Adrenal gland (tissue), 12 donors: ENCODE data around the gene SLC18B1. TPM values are rescaled to one million over a fixed set of nuclear protein-coding genes. Genes with fewer than 3 reads are reported as not detected.

Experiments
- DNase-seq, 7 donors: peaks; one replicate each; pipeline ENCODE4 v3.0.0-alpha.2; 2019 to 2020
- H3K27ac ChIP-seq, 5 donors: fragments of 200-600 bp; sonication (generic) in 4 of 5; 1 replicate in 3 of 5; 2 replicates in 2 of 5; pipeline versions ENCODE4 v1.5.1 to v1.8.0; 2016 to 2020; ENCODE audit warnings: mild to moderate bottlenecking in 1 of 5
- H3K27me3 ChIP-seq: fragments of 200-600 bp; 2 replicates; pipeline ENCODE4 v1.8.0; 2021
- H3K36me3 ChIP-seq, 2 donors: fragments of 200-600 bp; replicated peaks in 1 of 2; 1 replicate in 1 of 2; 2 replicates in 1 of 2; pipeline versions ENCODE4 v1.5.1 to v1.8.0; 2018 to 2022
- H3K4me1 ChIP-seq, 2 donors: fragments of 200-600 bp; replicated peaks in 1 of 2; 1 replicate in 1 of 2; 2 replicates in 1 of 2; pipeline versions ENCODE4 v1.5.1 to v1.8.0; 2018 to 2021
- H3K4me3 ChIP-seq, 4 donors: fragments of 200-600 bp; sonication (generic) in 3 of 4; one replicate each; pipeline ENCODE4 v1.5.1; 2016 to 2018
- H3K9me3 ChIP-seq, 3 donors: fragments of 200-600 bp; sonication (generic) in 1 of 3; replicated peaks in 1 of 3; 1 replicate in 2 of 3; 2 replicates in 1 of 3; pipeline versions ENCODE4 v1.5.1 to v1.8.0; 2016 to 2021
- CTCF ChIP-seq, 6 experiments: fragments of 450-650 bp in 4 of 6; fragments of 200-600 bp in 2 of 6; sonication (generic) in 1 of 6; IDR thresholded peaks; 1 replicate in 5 of 6; 2 replicates in 1 of 6; pipeline versions ENCODE4 v1.5.1 to v1.8.0; 2016 to 2021; ENCODE audit warnings: antibody characterized with exemption in 6 of 6, mild to moderate bottlenecking in 2 of 6, moderate library complexity in 1 of 6
- POLR2A ChIP-seq, 2 donors: fragments of 450-650 bp; IDR thresholded peaks; one replicate each; pipeline ENCODE4 v1.6.1; 2017; ENCODE audit warnings: antibody characterized with exemption in 2 of 2, mild to moderate bottlenecking in 2 of 2, moderate library complexity in 1 of 2
- WGBS, 4 donors: extraction: QIAGEN DNeasy Blood & Tissue Kit in 2 of 4; methylation state at CpG; one replicate each; pipeline versions ENCODE4 v1.1.5 to v1.1.7; 2013 to 2017; 5-methylcytosine and 5-hydroxymethylcytosine counted together
- intact Hi-C, 2 donors: fragments of 100-400 bp; cut with DNase I; formaldehyde crosslinking; loops; one replicate each; pipeline versions ENCODE4 v1.14.1 to v1.15.0; 2022 to 2023
- polyA plus RNA-seq, 3 donors: library from polyadenylated mRNA; stranded (reverse); fragments of 200-250 nt in 2 of 3; fragments of 350-450 nt in 1 of 3; fragmentation: Illumina TruSeq in 1 of 3; extraction: RNeasy Lipid Tissue Mini Kit (QIAGEN cat#74804) in 1 of 3; gene quantifications; one replicate each; pipeline ENCODE4 v1.2.3, GENCODE V29; 2013 to 2014
- total RNA-seq, 9 donors: library from RNA; depleted of rRNA in 4 of 9; stranded (reverse); fragments of >200 nt in 4 of 9; fragments of 120-200 nt in 1 of 9; fragmentation: NEBNext Ultra II Directional in 1 of 9; extraction: Animal tissue kit (Norgen Biotek cat#: 25700) in 1 of 9; gene quantifications; one replicate each; pipeline versions ENCODE4 v1.1.0 to v1.2.4, GENCODE V29; 2013 to 2023
- donor health status: healthy with polysubstance abuse.
- donor health status: Bipolar disorder and iron deficiency.
- donor health status: DM: yes; HTN: yes; CAD: no.
- donor health status: DM: no; HTN: no; CAD: no.
- donor health status: DM: no; HTN: no; CAD: no.
- donor health status: DM: yes; HTN: yes; CAD: no.

Gene SLC18B1
- total and polyA plus RNA-seq, 12 donors: 8.7 to 32.8 (median 14.0) TPM

- TF ChIP-seq POLR2A (IDR thresholded peaks at IDR 0.05) (no peak), CTCF (IDR thresholded peaks at IDR 0.05) (no peak)
- Histone ChIP-seq H3K36me3 (peaks cover 0 to 10% of the 10 kb centered on the region in 2 donors), H3K4me1 (peaks cover 14 to 30% of the 10 kb centered on the region in 2 donors), H3K9me3 (no peaks in the 10 kb centered on the region), H3K4me3 (no peak overlapping the region), H3K27ac (peak overlapping the region in 1 of 5 donors; percentile 11), H3K27me3 (no peaks in the 10 kb centered on the region)
- 27 to 42% (median 37%) methylated on average over 3 of the region's 3 CpGs for WGBS, 4 donors
- peak in 3 of 7 donors; percentile 17 to 46 (median 45) for DNase-seq
- intact Hi-C loops: no loop called here
Observed at GRCh38 chr6:132811276-132811675, 12.8 kb upstream of the SLC18B1 start.

DNA sequence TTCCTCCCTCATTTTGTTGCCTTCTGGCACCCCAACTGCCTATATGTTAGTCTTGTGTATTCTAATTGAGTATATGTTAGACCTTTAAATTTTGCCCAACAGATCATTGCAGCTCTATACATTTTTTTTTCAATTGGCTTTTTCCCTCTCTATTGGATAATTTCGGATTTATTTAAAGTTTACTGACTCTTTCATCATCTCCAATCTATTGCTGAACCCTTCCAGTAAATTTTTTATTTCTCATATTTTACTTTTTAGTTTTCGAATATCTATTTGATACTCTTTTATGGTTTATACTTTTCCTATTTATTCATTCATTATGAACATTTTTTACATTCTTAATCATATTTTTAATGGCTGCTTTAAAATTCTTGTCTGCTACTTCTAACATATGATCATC lies 7.1 kb upstream of the SLC18B1 start:
- Histone ChIP-seq H3K27ac (no peak overlapping the region), H3K9me3 (peaks cover 0 to 8% (median 0%) of the 10 kb centered on the region in 3 donors), H3K4me3 (no peak overlapping the region), H3K27me3 (no peaks in the 10 kb centered on the region), H3K36me3 (no peaks in the 10 kb centered on the region), H3K4me1 (peaks cover 0 to 4% of the 10 kb centered on the region in 2 donors)
- WGBS, 4 donors: 58 to 79% (median 60%) methylated on average over 2 of the region's 2 CpGs
- intact Hi-C loops: no loop called here
- DNase-seq: no peak
- no peak for TF ChIP-seq CTCF (IDR thresholded peaks at IDR 0.05)

GRCh38 chr6:132804251-132804650 lies 5.8 kb upstream of the SLC18B1 start:
- Histone ChIP-seq H3K27ac (no peak overlapping the region), H3K9me3 (peaks cover 0 to 8% (median 0%) of the 10 kb centered on the region in 3 donors), H3K4me3 (no peak overlapping the region), H3K4me1 (peaks cover 0 to 4% of the 10 kb centered on the region in 2 donors), H3K27me3 (no peaks in the 10 kb centered on the region), H3K36me3 (no peaks in the 10 kb centered on the region)
- 93 to 100% (median 96%) methylated on average over 1 of the region's 1 CpG for WGBS, 4 donors
- no peak for TF ChIP-seq CTCF (IDR thresholded peaks at IDR 0.05)
- no peak for TF ChIP-seq POLR2A (IDR thresholded peaks at IDR 0.05)
- DNase-seq: no peak
- intact Hi-C loops: no loop called here

DNA sequence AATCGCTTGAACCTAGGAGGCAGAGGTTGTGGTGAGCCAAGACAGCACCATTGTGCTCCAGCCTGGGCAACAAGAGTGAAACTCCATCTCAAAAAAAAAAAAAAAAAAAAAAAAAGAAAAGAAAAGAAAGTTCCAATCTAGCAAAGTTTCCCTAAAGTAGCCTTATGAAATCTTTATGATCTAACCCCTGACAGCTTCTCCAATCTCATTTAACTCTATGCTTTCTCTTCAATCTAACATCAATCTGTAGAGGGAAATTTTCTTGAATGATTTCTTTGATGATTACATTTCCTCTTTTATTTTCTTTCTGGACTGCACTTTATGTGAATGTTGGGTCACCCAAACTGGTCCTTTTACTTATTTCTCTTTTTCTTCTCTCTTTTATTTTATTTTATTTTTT lies 2.2 kb upstream of the SLC18B1 start:
- DNase-seq: no peak
- H3K27ac ChIP-seq: no peak overlapping the region
- intact Hi-C loops: no loop called here
- 91 to 100% (median 97%) methylated on average over 1 of the region's 1 CpG for WGBS, 4 donors
- TF ChIP-seq CTCF (IDR thresholded peaks at IDR 0.05) (no peak), POLR2A (IDR thresholded peaks at IDR 0.05) (no peak)
- no peaks in the 10 kb centered on the region for H3K36me3 ChIP-seq
- H3K9me3 ChIP-seq: peaks cover 0 to 8% (median 0%) of the 10 kb centered on the region in 3 donors
- H3K27me3 ChIP-seq: no peaks in the 10 kb centered on the region
- no peak overlapping the region for H3K4me3 ChIP-seq
- H3K4me1 ChIP-seq: peaks cover 5 to 12% of the 10 kb centered on the region in 2 donors
